Activated CD4-positive, alpha-beta memory T cell treated with anti-CD3 and anti-CD28 coated beads for 36 hours (primary cell): ENCODE data around the gene SLC38A10. TPM values are rescaled to one million over a fixed set of nuclear protein-coding genes. Genes with fewer than 3 reads are reported as not detected.

Experiments used
- CTCF ChIA-PET: fragments of 350-600 bp; sonication (Branson Sonifier 250); formaldehyde crosslinking; loops from one replicate; lab custom pipeline; 2021; ENCODE audit warnings: antibody characterized with exemption, inconsistent platforms; lab: Charles Lee
- POLR2A ChIA-PET: fragments of 350-600 bp; sonication (Branson Sonifier 250); formaldehyde crosslinking; loops from one replicate; lab custom pipeline; 2021; ENCODE audit warnings: antibody characterized with exemption; lab: Charles Lee
- DNase-seq: peaks from one replicate; pipeline ENCODE4 v3.0.0-alpha.2; 2020
- H3K27ac Mint-ChIP-seq: one replicate; pipeline ENCODE4 v1.8.0; 2021; ENCODE audit warnings: mixed read lengths
- H3K27me3 Mint-ChIP-seq: one replicate; pipeline ENCODE4 v1.8.0; 2021; ENCODE audit warnings: mixed read lengths
- H3K36me3 Mint-ChIP-seq: one replicate; pipeline ENCODE4 v1.8.0; 2021; ENCODE audit warnings: mixed read lengths
- H3K4me1 Mint-ChIP-seq: one replicate; pipeline ENCODE4 v1.8.0; 2021; ENCODE audit warnings: low read depth, mixed read lengths
- H3K4me3 Mint-ChIP-seq: one replicate; pipeline ENCODE4 v1.8.0; 2021; ENCODE audit warnings: mild to moderate bottlenecking, mixed read lengths
- H3K9me3 Mint-ChIP-seq: one replicate; pipeline ENCODE4 v1.8.0; 2021; ENCODE audit warnings: mixed read lengths
- intact Hi-C: fragments of 100-400 bp; cut with micrococcal nuclease; formaldehyde crosslinking; loops from one replicate; pipeline ENCODE4 v1.15.1; 2023
- total RNA-seq, 2 experiments: library from RNA; stranded (reverse); gene quantifications; one replicate each; pipeline ENCODE4 v1.2.3, GENCODE V29; 2021

The SLC38A10 gene
- 10 to 100 TPM; 60.7 to 60.9 TPM for total RNA-seq

GRCh38 chr17:81295031-81295675 is at the start of gene SLC38A10:
Gene SLC38A10 (minus strand): TSS chr17:81295307. CDS start chr17:81294921, 386 bp downstream.
- Mint-ChIP-seq H3K4me3 (peak within 1 kb of the TSS; percentile 94), H3K4me1 (peaks cover 38% of the 10 kb centered on the region), H3K9me3 (no peaks in the 10 kb centered on the region), H3K27me3 (no peaks in the 10 kb centered on the region), H3K27ac (peak within 1 kb of the TSS; percentile 92), H3K36me3 (peaks cover 9% of the 10 kb centered on the region)
- peak; percentile 95 for DNase-seq
- intact Hi-C loops = loop anchor here (2.0 to 5.0 kb wide), 3 partner anchors 42 to 190 kb away; partner anchors contain the start of gene BAHCC1
- ChIA-PET POLR2A (interaction anchor here (0.8 to 1.5 kb wide), 4 partner anchors 10 to 190 kb away, joined by 4 to 5 read pairs (median 4); partner anchors contain the start of genes CEP131, NDUFAF8 and TEPSIN), CTCF (interaction anchor here (0.9 to 2.4 kb wide), 9 partner anchors 10 to 257 kb away, joined by 3 to 12 read pairs (median 4); partner anchors contain the start of genes BAHCC1, FAAP100, NDUFAF8 and TEPSIN)

GRCh38 chr17:81342269-81343070 is 47.4 kb upstream of the SLC38A10 start:
- no peak for DNase-seq
- Mint-ChIP-seq H3K36me3 (no peaks in the 10 kb centered on the region), H3K27me3 (peaks cover 42% of the 10 kb centered on the region), H3K27ac (no peak overlapping the region), H3K9me3 (no peaks in the 10 kb centered on the region), H3K4me1 (peaks cover 21% of the 10 kb centered on the region), H3K4me3 (no peak overlapping the region)
- intact Hi-C loops = no loop called here
- ChIA-PET POLR2A (no interaction called here), CTCF (no interaction called here)

GRCh38 chr17:81341516-81342268 is 46.6 kb upstream of the SLC38A10 start:
- ChIA-PET CTCF (no interaction called here), POLR2A (no interaction called here)
- intact Hi-C loops = no loop called here
- Mint-ChIP-seq H3K9me3 (no peaks in the 10 kb centered on the region), H3K27me3 (peaks cover 42% of the 10 kb centered on the region), H3K4me1 (peaks cover 21% of the 10 kb centered on the region), H3K27ac (no peak overlapping the region), H3K4me3 (no peak overlapping the region), H3K36me3 (no peaks in the 10 kb centered on the region)
- DNase-seq = no peak

- no peak overlapping the region for H3K27ac Mint-ChIP-seq
These were observed 45.8 kb upstream of the SLC38A10 start for GRCh38 chr17:81340607-81341515.

GRCh38 chr17:81339534-81340296 is 44.6 kb upstream of the SLC38A10 start:
- intact Hi-C loops = no loop called here
- CTCF ChIA-PET = no interaction called here
- H3K27ac Mint-ChIP-seq = no peak overlapping the region
- no peak for DNase-seq
- H3K9me3 Mint-ChIP-seq = no peaks in the 10 kb centered on the region
- POLR2A ChIA-PET = no interaction called here
- peaks cover 49% of the 10 kb centered on the region for H3K27me3 Mint-ChIP-seq
- no peak overlapping the region for H3K4me3 Mint-ChIP-seq
- H3K4me1 Mint-ChIP-seq = peaks cover 18% of the 10 kb centered on the region
- H3K36me3 Mint-ChIP-seq = no peaks in the 10 kb centered on the region

More at GRCh38 chr17:81340607-81341515, 45.8 kb upstream of the SLC38A10 start:
- intact Hi-C loops = no loop called here
- peaks cover 21% of the 10 kb centered on the region for H3K4me1 Mint-ChIP-seq
- POLR2A ChIA-PET = no interaction called here
- H3K9me3 Mint-ChIP-seq = no peaks in the 10 kb centered on the region
- no peak overlapping the region for H3K4me3 Mint-ChIP-seq
- DNase-seq = no peak
- H3K27me3 Mint-ChIP-seq = peaks cover 44% of the 10 kb centered on the region
- CTCF ChIA-PET = no interaction called here
- H3K36me3 Mint-ChIP-seq = no peaks in the 10 kb centered on the region

- CTCF ChIA-PET = no interaction called here
- Mint-ChIP-seq H3K27me3 (peaks cover 45% of the 10 kb centered on the region), H3K27ac (no peak overlapping the region), H3K9me3 (no peaks in the 10 kb centered on the region), H3K4me3 (no peak overlapping the region), H3K4me1 (peaks cover 12% of the 10 kb centered on the region), H3K36me3 (no peaks in the 10 kb centered on the region)
- intact Hi-C loops = no loop called here
- no peak for DNase-seq
- POLR2A ChIA-PET = no interaction called here
These were observed 44.1 kb upstream of the SLC38A10 start for GRCh38 chr17:81339191-81339533.

GRCh38 chr17:81338274-81339190 is 43.4 kb upstream of the SLC38A10 start:
- Mint-ChIP-seq H3K36me3 (no peaks in the 10 kb centered on the region), H3K9me3 (no peaks in the 10 kb centered on the region), H3K27me3 (peaks cover 41% of the 10 kb centered on the region), H3K27ac (no peak overlapping the region), H3K4me1 (peaks cover 8% of the 10 kb centered on the region), H3K4me3 (no peak overlapping the region)
- POLR2A ChIA-PET = no interaction called here
- intact Hi-C loops = no loop called here
- DNase-seq = no peak
- CTCF ChIA-PET = no interaction called here

GRCh38 chr17:81337476-81337879 is 42.4 kb upstream of the SLC38A10 start:
- Mint-ChIP-seq H3K4me1 (peaks cover 3% of the 10 kb centered on the region), H3K27me3 (peaks cover 39% of the 10 kb centered on the region), H3K4me3 (no peak overlapping the region), H3K36me3 (no peaks in the 10 kb centered on the region), H3K27ac (no peak overlapping the region), H3K9me3 (no peaks in the 10 kb centered on the region)
- ChIA-PET POLR2A (no interaction called here), CTCF (no interaction called here)
- intact Hi-C loops = no loop called here
- DNase-seq = no peak

- no peaks in the 10 kb centered on the region for H3K4me1 Mint-ChIP-seq
- no peak overlapping the region for H3K4me3 Mint-ChIP-seq
- H3K36me3 Mint-ChIP-seq = no peaks in the 10 kb centered on the region
- ChIA-PET CTCF (no interaction called here), POLR2A (interaction anchor here (0.6 kb wide), 1 partner anchor 248 kb away, joined by 3 read pairs; no protein-coding TSS in a partner anchor)
- no peak overlapping the region for H3K27ac Mint-ChIP-seq
- peaks cover 39% of the 10 kb centered on the region for H3K27me3 Mint-ChIP-seq
- intact Hi-C loops = no loop called here
- H3K9me3 Mint-ChIP-seq = no peaks in the 10 kb centered on the region
- no peak for DNase-seq
These were observed 41.8 kb upstream of the SLC38A10 start for GRCh38 chr17:81336930-81337325.

GRCh38 chr17:81336296-81336929 is 41.3 kb upstream of the SLC38A10 start:
- intact Hi-C loops = no loop called here
- ChIA-PET CTCF (no interaction called here), POLR2A (interaction anchor here (0.6 kb wide), 1 partner anchor 249 kb away, joined by 3 read pairs; no protein-coding TSS in a partner anchor)
- H3K27ac Mint-ChIP-seq = no peak overlapping the region
- no peaks in the 10 kb centered on the region for H3K9me3 Mint-ChIP-seq
- H3K4me3 Mint-ChIP-seq = no peak overlapping the region
- H3K27me3 Mint-ChIP-seq = peaks cover 42% of the 10 kb centered on the region
- DNase-seq = no peak
- no peaks in the 10 kb centered on the region for H3K4me1 Mint-ChIP-seq
- H3K36me3 Mint-ChIP-seq = no peaks in the 10 kb centered on the region
